ENCODE data around the gene GRIK2. TPM values are rescaled to one million over a fixed set of nuclear protein-coding genes. Genes with fewer than 3 reads are reported as not detected.
A peak's percentile ranks its signal among the peaks of the same experiment; 100 is the strongest.

Gene GRIK2
- total RNA-seq, 1 experiment from 2014 or later: 0.70 TPM

DNA sequence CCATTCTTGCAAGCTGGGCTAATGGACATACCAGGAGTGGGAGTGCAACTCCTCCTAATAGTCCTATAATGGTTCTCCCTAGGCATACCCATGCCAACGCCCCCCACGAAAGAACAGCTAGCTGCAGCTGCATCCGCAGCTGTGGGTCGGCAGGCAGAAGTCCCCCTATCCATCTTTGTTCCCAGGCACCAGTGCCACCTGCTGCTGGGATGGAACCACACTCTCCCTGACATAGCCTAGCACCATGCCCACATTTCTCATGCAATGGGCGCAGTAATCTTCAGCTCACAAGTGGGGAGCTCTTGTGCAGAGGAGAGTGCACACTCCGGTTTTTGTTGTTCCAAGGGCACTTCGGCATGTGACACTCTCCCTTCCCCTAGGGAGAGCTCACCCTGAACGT lies 567.8 kb downstream of the GRIK2 start:
- Histone ChIP-seq H3K14ac (ENCODE audit: insufficient read depth, low read length) (no peak overlapping the region), H3K27me3 (ENCODE audit: insufficient read depth, low read length) (no peaks in the 10 kb centered on the region), H4K20me1 (ENCODE audit: control insufficient read depth, insufficient read depth, insufficient read length) (no peaks in the 10 kb centered on the region), H4K8ac (replicated peaks; ENCODE audit: insufficient read length, low read depth, low read length) (no peak overlapping the region), H3T11ph (ENCODE audit: low read length) (no peak overlapping the region), H3K27ac (ENCODE audit: insufficient read length, low read depth, low read length) (no peak overlapping the region), H2BK120ac (ENCODE audit: low read depth, low read length, poor library complexity, severe bottlenecking) (no peak overlapping the region), H3K9me3 (ENCODE audit: control insufficient read depth, low read depth, low read length) (no peaks in the 10 kb centered on the region), H2BK15ac (ENCODE audit: low read depth, low read length) (no peak overlapping the region), H3K4me2 (ENCODE audit: insufficient read depth, insufficient read length, low read length) (no peak overlapping the region), H2AK5ac (ENCODE audit: insufficient read length, low read length) (no peak overlapping the region), H3K79me1 (ENCODE audit: insufficient read depth, low read depth, low read length, poor library complexity, severe bottlenecking) (no peaks in the 10 kb centered on the region), H2BK12ac (ENCODE audit: insufficient read length, low read depth, low read length) (no peak overlapping the region), H3K23me2 (ENCODE audit: insufficient read length, low read depth, low read length, poor library complexity, severe bottlenecking) (no peaks in the 10 kb centered on the region), H2BK5ac (ENCODE audit: insufficient read length, low read length) (no peak overlapping the region), H3K23ac (ENCODE audit: insufficient read length, low read depth, low read length) (no peak overlapping the region), H3K4ac (ENCODE audit: low read depth, low read length) (no peak overlapping the region), H3K9ac (ENCODE audit: extremely low read depth, insufficient read length, low read length) (no peak overlapping the region), H2BK20ac (ENCODE audit: low read depth, low read length, poor library complexity, severe bottlenecking) (no peak overlapping the region), H3K4me1 (ENCODE audit: insufficient read depth, low read length) (no peaks in the 10 kb centered on the region), H4K91ac (ENCODE audit: insufficient read length, low read depth, low read length) (no peak overlapping the region), H2AFZ (ENCODE audit: low read length) (no peak overlapping the region), H4K5ac (ENCODE audit: insufficient read length, low read depth, low read length) (no peak overlapping the region), H3K79me2 (ENCODE audit: insufficient read depth, low read length) (no peaks in the 10 kb centered on the region), H3K56ac (ENCODE audit: insufficient read length, low read depth, low read length) (no peak overlapping the region), H3K18ac (ENCODE audit: insufficient read length, low read depth, low read length) (no peak overlapping the region)
- Mint-ChIP-seq H3K27ac (no peak overlapping the region), H3K36me3 (ENCODE audit: insufficient read depth in 1 of 3, low read depth in 3 of 3) (peaks cover 0 to 2% (median 0%) of the 10 kb centered on the region in 3 experiments; a peak in 1 of 7 replicates), H3K27me3 (ENCODE audit: low read depth) (no peaks in the 10 kb centered on the region), H3K9me3 (peaks cover 2 to 3% of the 10 kb centered on the region in 2 experiments; a peak in 3 of 5 replicates), H3K4me3 (no peak overlapping the region), H3K4me1 (peaks cover 0 to 5% of the 10 kb centered on the region in 2 experiments; a peak in 1 of 4 replicates)
- WGBS (ENCODE audit: extremely low coverage, insufficient read length, low lambda C conversion rate): no CpG with 5 or more reads among the region's 8 CpGs
- DNase-seq: no peak
- peak; percentile 32; the same call in 2 of the 3 replicates for TF ChIP-seq CTCF (conservative IDR thresholded peaks at IDR 0.05)

Measured in H9 (cell line).